Neural progenitor cell (in vitro differentiated cells): Measurements from ENCODE around the gene PLCB1. TPM values are rescaled to one million over a fixed set of nuclear protein-coding genes. Genes with fewer than 3 reads are reported as not detected.

Experiments used
- DNase-seq: peaks from one replicate; pipeline ENCODE4 v3.0.0-alpha.2; 2016; ENCODE audit warnings: low spot score
- H2AFZ ChIP-seq: fragments of 200-600 bp; sonication (generic); replicated peaks from 2 replicates; pipeline ENCODE4 v1.6.1; 2016; ENCODE audit warnings: antibody characterized with exemption
- H3F3A ChIP-seq: fragments of 200-600 bp; sonication (generic); 2 replicates; pipeline ENCODE4 v1.6.1; 2016; ENCODE audit warnings: antibody characterized with exemption, low read depth
- H3K27ac ChIP-seq: fragments of 200-600 bp; sonication (generic); 2 replicates; pipeline ENCODE4 v1.5.1; 2016; ENCODE audit warnings: mild to moderate bottlenecking
- H3K27me3 ChIP-seq: fragments of 200-600 bp; sonication (generic); 2 replicates; pipeline ENCODE4 v1.6.1; 2016; ENCODE audit warnings: mild to moderate bottlenecking, moderate library complexity
- H3K36me3 ChIP-seq: fragments of 200-600 bp; sonication (generic); 2 replicates; pipeline ENCODE4 v1.5.1; 2016
- H3K4me1 ChIP-seq: fragments of 200-600 bp; sonication (generic); 2 replicates; pipeline ENCODE4 v1.6.1; 2016; ENCODE audit warnings: mixed run types
- H3K4me2 ChIP-seq: fragments of 200-600 bp; sonication (generic); 2 replicates; pipeline ENCODE4 v1.6.1; 2016
- H3K4me3 ChIP-seq: fragments of 200-600 bp; sonication (generic); 2 replicates; pipeline ENCODE4 v1.5.1; 2016
- H3K79me2 ChIP-seq: fragments of 200-600 bp; sonication (generic); 2 replicates; pipeline ENCODE4 v1.6.1; 2016; ENCODE audit warnings: low read depth
- H3K9ac ChIP-seq: fragments of 200-600 bp; sonication (generic); 2 replicates; pipeline ENCODE4 v1.6.1; 2016
- H3K9me3 ChIP-seq: fragments of 200-600 bp; sonication (generic); 2 replicates; pipeline ENCODE4 v1.5.1; 2016; ENCODE audit warnings: low read depth
- H4K20me1 ChIP-seq: fragments of 200-600 bp; sonication (generic); 2 replicates; pipeline ENCODE4 v1.6.1; 2016; ENCODE audit warnings: low read depth
- H3K27ac Mint-ChIP-seq: 3 replicates; pipeline ENCODE4 v1.8.0; 2021; ENCODE audit warnings: mixed read lengths
- H3K27me3 Mint-ChIP-seq: 2 replicates; pipeline ENCODE4 v1.8.0; 2022; ENCODE audit warnings: low read depth, mild to moderate bottlenecking, inconsistent platforms, moderate library complexity, mixed read lengths; ENCODE audit not compliant: insufficient read depth
- H3K36me3 Mint-ChIP-seq: 3 replicates; pipeline ENCODE4 v1.8.0; 2021; ENCODE audit warnings: mixed read lengths
- H3K4me1 Mint-ChIP-seq: 3 replicates; pipeline ENCODE4 v1.8.0; 2021; ENCODE audit warnings: mixed read lengths
- H3K4me3 Mint-ChIP-seq: 3 replicates; pipeline ENCODE4 v1.8.0; 2021; ENCODE audit warnings: mild to moderate bottlenecking, moderate library complexity, mixed read lengths
- H3K9me3 Mint-ChIP-seq: 3 replicates; pipeline ENCODE4 v1.8.0; 2020; ENCODE audit warnings: mixed read lengths
- EZH2 ChIP-seq: fragments of 200-600 bp; sonication (generic); IDR thresholded peaks from 2 replicates; pipeline ENCODE4 v1.6.1; 2017; ENCODE audit warnings: antibody characterized with exemption, mild to moderate bottlenecking, moderate library complexity
- EZH2phosphoT487 ChIP-seq: fragments of 200-600 bp; sonication (generic); IDR thresholded peaks from 2 replicates; pipeline ENCODE4 v1.6.1; 2017; ENCODE audit warnings: antibody characterized with exemption
- total RNA-seq: library from RNA; depleted of rRNA; stranded (reverse); fragments of >200 nt; gene quantifications from 2 replicates; pipeline ENCODE4 v1.2.3, GENCODE V29; 2015; ENCODE audit warnings: low replicate concordance
- TF ChIP-seq, protein P1 (sequence below): fragments of 200-600 bp; sonication (generic); IDR thresholded peaks from 2 replicates; pipeline ENCODE4 v1.5.1; 2017; ENCODE audit warnings: antibody characterized with exemption, mild to moderate bottlenecking

Gene PLCB1
- total RNA-seq, 1 donor from 2014 or later: 30.2 TPM

DNA sequence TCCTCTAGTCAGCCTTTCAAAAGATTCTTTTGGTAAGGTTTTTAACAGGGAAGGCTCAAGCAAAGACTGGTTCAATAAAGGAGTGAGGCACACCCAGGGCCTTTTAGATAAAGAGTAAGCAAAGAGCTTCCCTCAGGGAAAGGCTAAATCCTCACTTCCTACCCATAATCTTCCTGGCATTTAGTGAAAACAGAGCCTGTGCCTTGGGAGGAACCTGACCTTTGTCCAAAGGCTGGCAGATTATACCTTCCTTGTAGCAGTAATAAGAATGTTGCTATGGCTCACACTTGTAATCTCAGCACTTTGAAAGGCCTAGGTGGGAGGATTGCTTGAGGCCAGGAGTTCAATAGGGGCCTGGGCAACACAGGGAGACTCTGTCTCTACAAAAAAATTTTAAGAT is 656.8 kb downstream of the PLCB1 start:
- Histone ChIP-seq H2AFZ (no peak overlapping the region), H3K36me3 (no peaks in the 10 kb centered on the region), H3K4me3 (no peak overlapping the region), H3K27me3 (no peaks in the 10 kb centered on the region), H3K9me3 (no peaks in the 10 kb centered on the region), H3K4me1 (peaks cover 20% of the 10 kb centered on the region), H3K79me2 (no peaks in the 10 kb centered on the region), H4K20me1 (peaks cover 6% of the 10 kb centered on the region), H3K4me2 (peak overlapping the region; percentile 44), H3K27ac (peak overlapping the region; percentile 78), H3F3A (peaks cover 20% of the 10 kb centered on the region), H3K9ac (no peak overlapping the region)
- H3K27me3 Mint-ChIP-seq: no peaks in the 10 kb centered on the region
- no peak overlapping the region for H3K4me3 Mint-ChIP-seq
- H3K36me3 Mint-ChIP-seq: peaks cover 6% of the 10 kb centered on the region
- TF ChIP-seq EZH2phosphoT487 (no peak), EZH2 (no peak)
- TF ChIP-seq, protein P1, sequence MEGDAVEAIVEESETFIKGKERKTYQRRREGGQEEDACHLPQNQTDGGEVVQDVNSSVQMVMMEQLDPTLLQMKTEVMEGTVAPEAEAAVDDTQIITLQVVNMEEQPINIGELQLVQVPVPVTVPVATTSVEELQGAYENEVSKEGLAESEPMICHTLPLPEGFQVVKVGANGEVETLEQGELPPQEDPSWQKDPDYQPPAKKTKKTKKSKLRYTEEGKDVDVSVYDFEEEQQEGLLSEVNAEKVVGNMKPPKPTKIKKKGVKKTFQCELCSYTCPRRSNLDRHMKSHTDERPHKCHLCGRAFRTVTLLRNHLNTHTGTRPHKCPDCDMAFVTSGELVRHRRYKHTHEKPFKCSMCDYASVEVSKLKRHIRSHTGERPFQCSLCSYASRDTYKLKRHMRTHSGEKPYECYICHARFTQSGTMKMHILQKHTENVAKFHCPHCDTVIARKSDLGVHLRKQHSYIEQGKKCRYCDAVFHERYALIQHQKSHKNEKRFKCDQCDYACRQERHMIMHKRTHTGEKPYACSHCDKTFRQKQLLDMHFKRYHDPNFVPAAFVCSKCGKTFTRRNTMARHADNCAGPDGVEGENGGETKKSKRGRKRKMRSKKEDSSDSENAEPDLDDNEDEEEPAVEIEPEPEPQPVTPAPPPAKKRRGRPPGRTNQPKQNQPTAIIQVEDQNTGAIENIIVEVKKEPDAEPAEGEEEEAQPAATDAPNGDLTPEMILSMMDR: no peak
- H3K27ac Mint-ChIP-seq: no peak overlapping the region
- H3K9me3 Mint-ChIP-seq: no peaks in the 10 kb centered on the region
- H3K4me1 Mint-ChIP-seq: peaks cover 9% of the 10 kb centered on the region
- peak; percentile 36 for DNase-seq

DNA sequence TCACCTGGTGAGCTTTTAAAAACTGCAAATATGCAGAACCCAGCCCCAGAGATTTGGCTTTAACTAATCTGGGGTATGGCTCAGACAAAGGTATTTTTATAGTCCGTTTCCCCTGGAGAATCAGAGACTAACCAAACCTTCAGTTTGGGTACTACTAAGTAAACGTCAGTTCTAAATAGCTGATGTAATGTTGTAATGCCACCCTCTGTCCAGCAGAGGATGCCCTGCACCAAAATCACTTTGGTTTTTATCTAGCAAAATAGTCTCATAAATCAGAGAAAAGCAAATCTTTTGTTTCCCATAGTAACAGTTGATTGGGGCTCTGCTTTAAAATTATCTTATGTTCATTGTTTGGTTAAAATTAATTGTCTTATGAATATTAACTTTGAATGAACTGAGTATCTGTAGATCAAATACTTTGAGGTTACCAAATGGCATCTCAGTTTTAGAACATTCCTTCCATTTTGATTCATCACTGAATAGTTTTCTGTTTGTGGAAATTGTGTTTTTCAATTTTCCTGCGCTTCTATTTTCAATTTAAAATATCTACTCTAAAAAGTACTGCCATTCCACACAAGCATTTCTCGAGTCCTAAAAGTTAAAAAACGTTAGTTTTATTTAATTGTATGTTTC is 658.5 kb downstream of the PLCB1 start:
- no peaks in the 10 kb centered on the region for H3K36me3 ChIP-seq
- H2AFZ ChIP-seq: no peak overlapping the region
- H3K4me1 ChIP-seq: peaks cover 20% of the 10 kb centered on the region
- H3K27me3 ChIP-seq: no peaks in the 10 kb centered on the region
- no peaks in the 10 kb centered on the region for H3K9me3 Mint-ChIP-seq
- H4K20me1 ChIP-seq: peaks cover 6% of the 10 kb centered on the region
- no peaks in the 10 kb centered on the region for H3K9me3 ChIP-seq
- H3K4me3 ChIP-seq: no peak overlapping the region
- no peak overlapping the region for H3K4me3 Mint-ChIP-seq
- H3K27ac Mint-ChIP-seq: no peak overlapping the region
- TF ChIP-seq, protein P1: peak; percentile 98
- TF ChIP-seq EZH2phosphoT487: no peak
- H3K36me3 Mint-ChIP-seq: peaks cover 6% of the 10 kb centered on the region
- no peaks in the 10 kb centered on the region for H3K79me2 ChIP-seq
- H3K27me3 Mint-ChIP-seq: no peaks in the 10 kb centered on the region
- H3K27ac ChIP-seq: no peak overlapping the region
- H3K9ac ChIP-seq: no peak overlapping the region
- peaks cover 12% of the 10 kb centered on the region for H3K4me1 Mint-ChIP-seq
- no peak overlapping the region for H3K4me2 ChIP-seq
- DNase-seq: peak; percentile 58
- H3F3A ChIP-seq: peaks cover 20% of the 10 kb centered on the region

DNA sequence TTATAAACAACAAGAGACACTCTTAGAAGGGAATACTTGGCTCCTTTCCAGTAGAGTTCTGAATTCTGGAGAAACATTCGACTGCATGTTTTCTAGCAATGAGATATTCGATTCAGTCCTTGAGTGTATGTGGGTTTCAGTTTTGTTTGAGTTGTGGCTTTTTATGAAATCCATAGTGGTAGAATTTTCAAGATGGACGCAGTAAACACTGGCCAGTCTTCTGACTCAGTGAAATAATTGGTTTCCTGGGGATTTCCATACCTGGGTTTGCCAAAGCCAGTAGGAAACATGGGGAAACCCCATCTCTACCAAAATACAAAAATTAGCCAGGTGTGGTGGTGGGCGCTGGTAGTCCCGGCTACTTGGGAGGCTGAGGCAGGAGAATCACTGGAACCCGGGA is 663.3 kb downstream of the PLCB1 start:
- Histone ChIP-seq H3K27me3 (no peaks in the 10 kb centered on the region), H3K9ac (no peak overlapping the region), H3K4me3 (no peak overlapping the region), H3K27ac (no peak overlapping the region), H4K20me1 (no peaks in the 10 kb centered on the region), H3K36me3 (no peaks in the 10 kb centered on the region), H3F3A (no peaks in the 10 kb centered on the region), H3K9me3 (no peaks in the 10 kb centered on the region), H2AFZ (no peak overlapping the region), H3K79me2 (no peaks in the 10 kb centered on the region), H3K4me1 (no peaks in the 10 kb centered on the region), H3K4me2 (no peak overlapping the region)
- Mint-ChIP-seq H3K36me3 (peaks cover 4% of the 10 kb centered on the region), H3K4me3 (no peak overlapping the region), H3K9me3 (no peaks in the 10 kb centered on the region), H3K27me3 (no peaks in the 10 kb centered on the region), H3K27ac (no peak overlapping the region), H3K4me1 (peaks cover 7% of the 10 kb centered on the region)
- no peak for TF ChIP-seq EZH2phosphoT487
- TF ChIP-seq EZH2: no peak
- TF ChIP-seq, protein P1: no peak
- no peak for DNase-seq
